Liver (tissue), 9 donors: ENCODE data around the gene ZNF827. TPM values are rescaled to one million over a fixed set of nuclear protein-coding genes. Genes with fewer than 3 reads are reported as not detected.

Experiments used
- DNase-seq: peaks from one replicate; pipeline ENCODE4 v3.0.0-alpha.2; 2017; ENCODE audit warnings: low spot score
- H3K27ac ChIP-seq, 2 donors: one replicate each; pipeline ENCODE4 v1.7.0; 2013; ENCODE audit warnings: inconsistent platforms in 2 of 2, low read length in 2 of 2, control low read depth in 1 of 2, low read depth in 1 of 2, mild to moderate bottlenecking in 1 of 2
- H3K27me3 ChIP-seq, 4 donors: one replicate each; pipeline versions ENCODE4 v1.6.1 to v1.7.0; 2013; ENCODE audit warnings: low read length in 3 of 4, inconsistent platforms in 1 of 4, mild to moderate bottlenecking in 1 of 4, moderate library complexity in 1 of 4; ENCODE audit not compliant: control insufficient read depth in 4 of 4, insufficient read depth in 4 of 4
- H3K36me3 ChIP-seq, 4 donors: one replicate each; pipeline versions ENCODE4 v1.6.1 to v1.7.0; 2013; ENCODE audit warnings: low read length in 3 of 4, mild to moderate bottlenecking in 3 of 4, low read depth in 1 of 4, moderate library complexity in 1 of 4; ENCODE audit not compliant: control insufficient read depth in 4 of 4, insufficient read depth in 3 of 4
- H3K4me1 ChIP-seq, 4 donors: one replicate each; pipeline versions ENCODE4 v1.6.1 to v1.7.0; 2013; ENCODE audit warnings: low read length in 3 of 4, mild to moderate bottlenecking in 3 of 4, moderate library complexity in 1 of 4; ENCODE audit not compliant: control insufficient read depth in 4 of 4, insufficient read depth in 4 of 4
- H3K4me3 ChIP-seq, 3 donors: one replicate each; pipeline versions ENCODE4 v1.6.1 to v1.7.0; 2013; ENCODE audit warnings: low read length in 3 of 3, control low read depth in 1 of 3, low read depth in 1 of 3, mild to moderate bottlenecking in 1 of 3
- H3K9ac ChIP-seq, 2 donors: one replicate each; pipeline ENCODE4 v1.7.0; 2013; ENCODE audit warnings: low read length in 2 of 2, mild to moderate bottlenecking in 2 of 2, moderate library complexity in 2 of 2, control low read depth in 1 of 2, low read depth in 1 of 2
- H3K9me3 ChIP-seq, 4 donors: one replicate each; pipeline versions ENCODE4 v1.6.1 to v1.7.0; 2013; ENCODE audit warnings: low read length in 3 of 4; ENCODE audit not compliant: control insufficient read depth in 4 of 4
- ATF3 ChIP-seq: IDR thresholded peaks from 2 replicates; pipeline ENCODE4 v1.6.1; 2016; ENCODE audit warnings: antibody characterized with exemption
- CTCF ChIP-seq: fragments of 150-350 bp; IDR thresholded peaks from 2 replicates; pipeline ENCODE4 v1.5.1; 2017; ENCODE audit warnings: improper control_type of control experiment, low read depth, low read length; ENCODE audit not compliant: missing input control
- EGR1 ChIP-seq, 2 donors: IDR thresholded peaks; 2 replicates each; pipeline ENCODE4 v1.6.1; 2016 to 2018; ENCODE audit warnings: antibody characterized with exemption in 2 of 2, low read depth in 2 of 2
- FOXA1 ChIP-seq: IDR thresholded peaks from 2 replicates; pipeline ENCODE4 v1.6.1; 2016; ENCODE audit warnings: antibody characterized with exemption
- FOXA2 ChIP-seq: IDR thresholded peaks from 2 replicates; pipeline ENCODE4 v1.6.1; 2016; ENCODE audit warnings: antibody characterized with exemption
- GABPA ChIP-seq, 2 donors: IDR thresholded peaks in 1 of 2; conservative IDR thresholded peaks in 1 of 2; 2 replicates each; pipeline ENCODE4 v1.6.1; 2016; ENCODE audit warnings: antibody characterized with exemption in 2 of 2, mild to moderate bottlenecking in 1 of 2, moderate library complexity in 1 of 2
- HNF4A ChIP-seq, 2 donors: conservative IDR thresholded peaks; 2 replicates each; pipeline ENCODE4 v1.6.1; 2016; ENCODE audit warnings: antibody characterized with exemption in 2 of 2, mild to moderate bottlenecking in 2 of 2
- HNF4G ChIP-seq: IDR thresholded peaks from 2 replicates; pipeline ENCODE4 v1.6.1; 2016; ENCODE audit warnings: antibody characterized with exemption
- JUND ChIP-seq, 2 donors: IDR thresholded peaks; 2 replicates each; pipeline ENCODE4 v1.6.1; 2016; ENCODE audit warnings: antibody characterized with exemption in 2 of 2
- NR2F2 ChIP-seq: IDR thresholded peaks from 2 replicates; pipeline ENCODE4 v1.6.1; 2016; ENCODE audit warnings: antibody characterized with exemption
- RAD21 ChIP-seq, 2 donors: IDR thresholded peaks; 2 replicates each; pipeline ENCODE4 v1.6.1; 2016; ENCODE audit warnings: antibody characterized with exemption in 2 of 2, mild to moderate bottlenecking in 2 of 2
- RXRA ChIP-seq, 2 donors: IDR thresholded peaks; 2 replicates each; pipeline ENCODE4 v1.6.1; 2017 to 2018; ENCODE audit warnings: antibody characterized with exemption in 2 of 2, mild to moderate bottlenecking in 1 of 2
- SP1 ChIP-seq: IDR thresholded peaks from 2 replicates; pipeline ENCODE4 v1.6.1; 2018; ENCODE audit warnings: antibody characterized with exemption, mild to moderate bottlenecking
- TAF1 ChIP-seq: conservative IDR thresholded peaks from 2 replicates; pipeline ENCODE4 v1.6.1; 2016; ENCODE audit warnings: antibody characterized with exemption, mild to moderate bottlenecking
- YY1 ChIP-seq: IDR thresholded peaks from 2 replicates; pipeline ENCODE4 v1.6.1; 2016; ENCODE audit warnings: antibody characterized with exemption, mild to moderate bottlenecking
- WGBS: extraction: QIAGEN DNeasy Blood & Tissue Kit; methylation state at CpG from one replicate; pipeline ENCODE4 v1.1.7; 2013; 5-methylcytosine and 5-hydroxymethylcytosine counted together
- polyA plus RNA-seq, 2 donors: library from polyadenylated mRNA; stranded (reverse) in 1 of 2; unstranded in 1 of 2; fragments of 200-250 nt in 1 of 2; fragments of >200 nt in 1 of 2; fragmentation: Nextera tagmentation in 1 of 2; extraction: Ambion mirVana in 1 of 2; gene quantifications; one replicate each; pipeline versions ENCODE4 v1.2.1 to v1.2.3, GENCODE V29; 2013 to 2015
- total RNA-seq, 2 donors: library from RNA; depleted of rRNA; stranded (reverse); fragments of >200 nt; gene quantifications; one replicate each; pipeline ENCODE4 v1.2.3, GENCODE V29; 2014
- TF ChIP-seq, protein P1 (sequence below): IDR thresholded peaks from 2 replicates; pipeline ENCODE4 v1.6.1; 2016; ENCODE audit warnings: antibody characterized with exemption
- TF ChIP-seq, protein P2 (sequence below): IDR thresholded peaks from 2 replicates; pipeline ENCODE4 v1.6.1; 2016; ENCODE audit warnings: antibody characterized with exemption, mild to moderate bottlenecking
- TF ChIP-seq, protein P3 (sequence below): IDR thresholded peaks from 2 replicates; pipeline ENCODE4 v1.6.1; 2016; ENCODE audit warnings: antibody characterized with exemption
- donor health status: healthy.
- donor health status: healthy.
- donor health status: healthy.
- donor health status: healthy.
- donor health status: healthy.

Gene ZNF827
- total and polyA plus RNA-seq, 4 donors = 0.46 to 2.9 (median 1.2) TPM

- Histone ChIP-seq H3K27me3 (no peaks in the 10 kb centered on the region), H3K9me3 (peaks cover 0 to 6% (median 1%) of the 10 kb centered on the region in 4 donors), H3K36me3 (no peaks in the 10 kb centered on the region), H3K27ac (no peak overlapping the region), H3K4me1 (no peaks in the 10 kb centered on the region), H3K4me3 (no peak overlapping the region), H3K9ac (no peak overlapping the region)
- 96% methylated on average over 8 of the region's 8 CpGs for WGBS
- TF ChIP-seq, protein P1, sequence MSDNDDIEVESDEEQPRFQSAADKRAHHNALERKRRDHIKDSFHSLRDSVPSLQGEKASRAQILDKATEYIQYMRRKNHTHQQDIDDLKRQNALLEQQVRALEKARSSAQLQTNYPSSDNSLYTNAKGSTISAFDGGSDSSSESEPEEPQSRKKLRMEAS = no peak
- TF ChIP-seq FOXA1 (no peak), ATF3 (no peak), GABPA (IDR thresholded peaks at IDR 0.05 in 1 of 2, conservative IDR thresholded peaks at IDR 0.05 in 1 of 2) (no peak), RAD21 (IDR thresholded peaks at IDR 0.05) (no peak), EGR1 (IDR thresholded peaks at IDR 0.05; ENCODE audit: low read depth in 2 of 2) (no peak), SP1 (no peak), YY1 (no peak), JUND (IDR thresholded peaks at IDR 0.05) (no peak), TAF1 (no peak), NR2F2 (no peak), FOXA2 (no peak), RXRA (IDR thresholded peaks at IDR 0.05) (no peak), HNF4G (no peak), HNF4A (conservative IDR thresholded peaks at IDR 0.05) (no peak)
- TF ChIP-seq, protein P2, sequence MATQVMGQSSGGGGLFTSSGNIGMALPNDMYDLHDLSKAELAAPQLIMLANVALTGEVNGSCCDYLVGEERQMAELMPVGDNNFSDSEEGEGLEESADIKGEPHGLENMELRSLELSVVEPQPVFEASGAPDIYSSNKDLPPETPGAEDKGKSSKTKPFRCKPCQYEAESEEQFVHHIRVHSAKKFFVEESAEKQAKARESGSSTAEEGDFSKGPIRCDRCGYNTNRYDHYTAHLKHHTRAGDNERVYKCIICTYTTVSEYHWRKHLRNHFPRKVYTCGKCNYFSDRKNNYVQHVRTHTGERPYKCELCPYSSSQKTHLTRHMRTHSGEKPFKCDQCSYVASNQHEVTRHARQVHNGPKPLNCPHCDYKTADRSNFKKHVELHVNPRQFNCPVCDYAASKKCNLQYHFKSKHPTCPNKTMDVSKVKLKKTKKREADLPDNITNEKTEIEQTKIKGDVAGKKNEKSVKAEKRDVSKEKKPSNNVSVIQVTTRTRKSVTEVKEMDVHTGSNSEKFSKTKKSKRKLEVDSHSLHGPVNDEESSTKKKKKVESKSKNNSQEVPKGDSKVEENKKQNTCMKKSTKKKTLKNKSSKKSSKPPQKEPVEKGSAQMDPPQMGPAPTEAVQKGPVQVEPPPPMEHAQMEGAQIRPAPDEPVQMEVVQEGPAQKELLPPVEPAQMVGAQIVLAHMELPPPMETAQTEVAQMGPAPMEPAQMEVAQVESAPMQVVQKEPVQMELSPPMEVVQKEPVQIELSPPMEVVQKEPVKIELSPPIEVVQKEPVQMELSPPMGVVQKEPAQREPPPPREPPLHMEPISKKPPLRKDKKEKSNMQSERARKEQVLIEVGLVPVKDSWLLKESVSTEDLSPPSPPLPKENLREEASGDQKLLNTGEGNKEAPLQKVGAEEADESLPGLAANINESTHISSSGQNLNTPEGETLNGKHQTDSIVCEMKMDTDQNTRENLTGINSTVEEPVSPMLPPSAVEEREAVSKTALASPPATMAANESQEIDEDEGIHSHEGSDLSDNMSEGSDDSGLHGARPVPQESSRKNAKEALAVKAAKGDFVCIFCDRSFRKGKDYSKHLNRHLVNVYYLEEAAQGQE = no peak
- TF ChIP-seq, protein P3, sequence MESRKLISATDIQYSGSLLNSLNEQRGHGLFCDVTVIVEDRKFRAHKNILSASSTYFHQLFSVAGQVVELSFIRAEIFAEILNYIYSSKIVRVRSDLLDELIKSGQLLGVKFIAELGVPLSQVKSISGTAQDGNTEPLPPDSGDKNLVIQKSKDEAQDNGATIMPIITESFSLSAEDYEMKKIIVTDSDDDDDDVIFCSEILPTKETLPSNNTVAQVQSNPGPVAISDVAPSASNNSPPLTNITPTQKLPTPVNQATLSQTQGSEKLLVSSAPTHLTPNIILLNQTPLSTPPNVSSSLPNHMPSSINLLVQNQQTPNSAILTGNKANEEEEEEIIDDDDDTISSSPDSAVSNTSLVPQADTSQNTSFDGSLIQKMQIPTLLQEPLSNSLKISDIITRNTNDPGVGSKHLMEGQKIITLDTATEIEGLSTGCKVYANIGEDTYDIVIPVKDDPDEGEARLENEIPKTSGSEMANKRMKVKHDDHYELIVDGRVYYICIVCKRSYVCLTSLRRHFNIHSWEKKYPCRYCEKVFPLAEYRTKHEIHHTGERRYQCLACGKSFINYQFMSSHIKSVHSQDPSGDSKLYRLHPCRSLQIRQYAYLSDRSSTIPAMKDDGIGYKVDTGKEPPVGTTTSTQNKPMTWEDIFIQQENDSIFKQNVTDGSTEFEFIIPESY = no peak
- DNase-seq = no peak
Measured at GRCh38 chr4:145812919-145813318, 125.7 kb downstream of the ZNF827 start.

DNA sequence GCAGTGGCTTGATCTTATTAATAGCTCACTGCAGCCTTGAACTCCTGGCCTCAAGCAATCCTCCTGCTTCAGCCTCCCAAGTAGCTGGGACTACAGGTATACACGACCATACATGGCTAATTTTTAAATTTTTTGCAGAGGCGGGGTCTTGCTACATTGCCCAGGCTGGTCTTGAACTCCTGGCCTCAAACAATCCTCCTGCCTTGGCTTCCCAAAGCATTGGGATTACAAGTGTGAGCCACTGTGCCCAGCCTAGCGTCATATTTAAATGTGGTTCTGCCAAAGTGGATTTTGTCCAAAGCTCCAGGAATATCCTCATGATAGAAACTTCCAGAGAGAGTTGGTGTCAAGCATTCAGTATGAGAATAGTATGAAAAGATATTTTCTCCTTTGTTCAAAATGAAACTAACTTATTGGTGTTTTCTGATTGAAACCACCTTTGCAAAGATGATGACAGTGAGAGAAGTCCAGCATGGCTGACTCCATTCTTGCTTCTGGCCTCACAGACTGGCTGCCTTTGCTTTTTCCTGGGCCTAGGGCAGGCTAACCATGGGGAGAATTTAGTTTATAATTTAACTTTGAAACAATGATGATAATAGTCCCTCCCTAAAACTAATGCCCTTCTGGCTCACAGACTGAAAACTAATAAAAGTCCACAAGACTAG lies 129.6 kb downstream of the ZNF827 start:
- TF ChIP-seq ATF3 (no peak), YY1 (no peak), SP1 (no peak), NR2F2 (no peak), CTCF (no peak), HNF4G (no peak), JUND (IDR thresholded peaks at IDR 0.05) (no peak)
- DNase-seq = no peak
- peaks cover 0 to 6% (median 1%) of the 10 kb centered on the region in 4 donors for H3K9me3 ChIP-seq
- no peaks in the 10 kb centered on the region for H3K36me3 ChIP-seq
- H3K27ac ChIP-seq = no peak overlapping the region
- 94% methylated on average over 3 of the region's 3 CpGs for WGBS
- no peaks in the 10 kb centered on the region for H3K27me3 ChIP-seq
- H3K9ac ChIP-seq = no peak overlapping the region
- no peak overlapping the region for H3K4me3 ChIP-seq
- peaks cover 2 to 17% (median 15%) of the 10 kb centered on the region in 4 donors for H3K4me1 ChIP-seq
